Measurements from ENCODE around the gene PDZRN3.

PDZRN3 gene

GRCh38 chr3:73409138-73409763 lies 215.5 kb downstream of the PDZRN3 start:
- Histone ChIP-seq H3K36me3 (peaks cover 0 to under 1% (median 0%) of the 10 kb centered on the region in 3 donors), H3K27ac (no peak overlapping the region), H3K4me3 (no peak overlapping the region), H3K9me3 (no peaks in the 10 kb centered on the region), H3K27me3 (no peaks in the 10 kb centered on the region), H3K4me1 (peaks cover 0 to 69% (median 16%) of the 10 kb centered on the region in 4 donors)
- DNase-seq: no peak
- TF ChIP-seq CTCF (IDR thresholded peaks at IDR 0.05): no peak
- intact Hi-C loops (cut with DNase I; ENCODE audit: low total_unique reads): no loop called here

DNA sequence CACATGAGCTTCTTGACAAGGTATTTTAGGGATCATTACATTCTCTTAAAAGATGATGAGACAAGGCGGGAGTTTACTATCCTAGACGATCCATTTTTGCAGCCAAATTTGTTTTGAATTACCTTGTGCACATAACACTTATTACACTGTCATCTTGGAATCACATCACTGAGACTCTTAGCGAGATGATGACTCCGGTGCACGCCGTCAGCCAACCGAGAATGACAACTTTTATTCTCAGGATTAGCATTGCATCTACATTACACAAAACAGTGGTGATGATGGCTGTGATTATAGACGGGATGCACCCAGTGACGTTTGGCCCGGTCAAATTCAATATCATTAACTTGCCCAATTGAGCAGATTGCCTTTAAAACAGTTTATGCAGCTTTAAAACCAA lies 216.1 kb downstream of the PDZRN3 start:
- H3K4me3 ChIP-seq: no peak overlapping the region
- no peak overlapping the region for H3K27ac ChIP-seq
- intact Hi-C loops (cut with DNase I; ENCODE audit: low total_unique reads): no loop called here
- no peaks in the 10 kb centered on the region for H3K9me3 ChIP-seq
- DNase-seq: no peak
- no peaks in the 10 kb centered on the region for H3K27me3 ChIP-seq
- no peak for TF ChIP-seq CTCF (IDR thresholded peaks at IDR 0.05)
- peaks cover 0 to 69% (median 16%) of the 10 kb centered on the region in 4 donors for H3K4me1 ChIP-seq
- peaks cover 0 to 6% (median 5%) of the 10 kb centered on the region in 3 donors for H3K36me3 ChIP-seq

DNA sequence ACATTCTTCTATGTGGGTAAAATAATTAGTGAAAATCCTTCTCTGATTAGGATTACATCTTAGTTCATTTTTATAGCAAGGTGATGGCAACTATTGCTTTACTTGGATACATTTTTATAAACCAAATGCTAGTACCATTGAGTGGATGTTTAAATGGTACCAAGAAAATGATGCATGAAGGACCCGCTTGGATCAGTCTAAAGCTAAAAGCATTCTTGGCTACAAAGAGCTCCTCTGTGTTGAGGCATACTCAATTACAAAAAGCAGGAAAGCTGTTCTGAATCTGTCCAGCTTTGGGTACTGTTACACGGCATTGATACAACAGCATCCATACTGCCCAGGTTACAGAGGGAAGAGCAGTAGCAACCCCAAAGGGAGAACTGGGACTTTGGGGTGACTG lies 217.2 kb downstream of the PDZRN3 start:
- no peaks in the 10 kb centered on the region for H3K27me3 ChIP-seq
- H3K36me3 ChIP-seq: peaks cover 6 to 9% (median 9%) of the 10 kb centered on the region in 3 donors
- peaks cover 0 to 71% (median 16%) of the 10 kb centered on the region in 4 donors for H3K4me1 ChIP-seq
- no peak for TF ChIP-seq CTCF (IDR thresholded peaks at IDR 0.05)
- H3K4me3 ChIP-seq: no peak overlapping the region
- no peaks in the 10 kb centered on the region for H3K9me3 ChIP-seq
- DNase-seq: no peak
- intact Hi-C loops (cut with DNase I; ENCODE audit: low total_unique reads): no loop called here
- H3K27ac ChIP-seq: no peak overlapping the region

GRCh38 chr3:73405853-73406252 lies 218.9 kb downstream of the PDZRN3 start:
- peaks cover 9 to 23% (median 9%) of the 10 kb centered on the region in 3 donors for H3K36me3 ChIP-seq
- TF ChIP-seq CTCF (IDR thresholded peaks at IDR 0.05): no peak
- no peaks in the 10 kb centered on the region for H3K9me3 ChIP-seq
- intact Hi-C loops (cut with DNase I; ENCODE audit: low total_unique reads): no loop called here
- peak overlapping the region in 1 of 2 donors; percentile 41 for H3K27ac ChIP-seq
- no peak overlapping the region for H3K4me3 ChIP-seq
- H3K27me3 ChIP-seq: no peaks in the 10 kb centered on the region
- DNase-seq: no peak
- peaks cover 0 to 80% (median 21%) of the 10 kb centered on the region in 4 donors for H3K4me1 ChIP-seq

GRCh38 chr3:73405000-73405399 lies 219.7 kb downstream of the PDZRN3 start:
- no peak overlapping the region for H3K27ac ChIP-seq
- no peak overlapping the region for H3K4me3 ChIP-seq
- intact Hi-C loops (cut with DNase I; ENCODE audit: low total_unique reads): no loop called here
- no peak for TF ChIP-seq CTCF (IDR thresholded peaks at IDR 0.05)
- H3K4me1 ChIP-seq: peaks cover 0 to 72% (median 21%) of the 10 kb centered on the region in 4 donors
- no peak for DNase-seq
- peaks cover 9 to 23% (median 12%) of the 10 kb centered on the region in 3 donors for H3K36me3 ChIP-seq
- no peaks in the 10 kb centered on the region for H3K27me3 ChIP-seq
- no peaks in the 10 kb centered on the region for H3K9me3 ChIP-seq

Measured in tibial artery (tissue), 4 donors.